H9 (cell line): Measurements from ENCODE around the gene RILPL2. TPM values are rescaled to one million over a fixed set of nuclear protein-coding genes. Genes with fewer than 3 reads are reported as not detected.

Experiments used
- DNase-seq: peaks from one replicate; pipeline ENCODE4 v3.0.0-alpha.2; 2017
- H2AFZ ChIP-seq: one replicate; pipeline ENCODE4 v1.6.1; 2013; ENCODE audit warnings: mild to moderate bottlenecking, low read length, control low read depth, moderate library complexity
- H2AK5ac ChIP-seq: 2 replicates; pipeline ENCODE4 v1.6.1; 2013; ENCODE audit warnings: low read length, control low read depth, mixed read lengths; ENCODE audit not compliant: insufficient read length
- H2BK120ac ChIP-seq: one replicate; pipeline ENCODE4 v1.6.1; 2013; ENCODE audit warnings: low read depth, mild to moderate bottlenecking, low read length, control low read depth, inconsistent platforms; ENCODE audit not compliant: poor library complexity, severe bottlenecking
- H2BK12ac ChIP-seq: 2 replicates; pipeline ENCODE4 v1.6.1; 2013; ENCODE audit warnings: low read length, control low read depth, mixed read lengths, low read depth; ENCODE audit not compliant: insufficient read length
- H2BK15ac ChIP-seq: 2 replicates; pipeline ENCODE4 v1.6.1; 2013; ENCODE audit warnings: low read depth, low read length, control low read depth
- H2BK20ac ChIP-seq: one replicate; pipeline ENCODE4 v1.6.1; 2013; ENCODE audit warnings: low read depth, mild to moderate bottlenecking, low read length, control low read depth, inconsistent platforms; ENCODE audit not compliant: poor library complexity, severe bottlenecking
- H2BK5ac ChIP-seq: 2 replicates; pipeline ENCODE4 v1.6.1; 2013; ENCODE audit warnings: low read length, control low read depth, mixed read lengths; ENCODE audit not compliant: insufficient read length
- H3K14ac ChIP-seq: 2 replicates; pipeline ENCODE4 v1.6.1; 2013; ENCODE audit warnings: low read length, control low read depth; ENCODE audit not compliant: insufficient read depth
- H3K18ac ChIP-seq: 2 replicates; pipeline ENCODE4 v1.6.1; 2013; ENCODE audit warnings: low read depth, mild to moderate bottlenecking, mixed read lengths, low read length, control low read depth; ENCODE audit not compliant: insufficient read length
- H3K23ac ChIP-seq: 2 replicates; pipeline ENCODE4 v1.6.1; 2013; ENCODE audit warnings: low read length, control low read depth, mixed read lengths, low read depth; ENCODE audit not compliant: insufficient read length
- H3K23me2 ChIP-seq: 2 replicates; pipeline ENCODE4 v1.6.1; 2013; ENCODE audit warnings: low read depth, mild to moderate bottlenecking, mixed read lengths, low read length, control low read depth; ENCODE audit not compliant: insufficient read length, poor library complexity, severe bottlenecking
- H3K27ac ChIP-seq: 2 replicates; pipeline ENCODE4 v1.5.1; 2013; ENCODE audit warnings: low read length, control low read depth, mixed read lengths, low read depth; ENCODE audit not compliant: insufficient read length
- H3K27me3 ChIP-seq: 2 replicates; pipeline ENCODE4 v1.6.1; 2013; ENCODE audit warnings: low read length, control low read depth, inconsistent platforms; ENCODE audit not compliant: insufficient read depth
- H3K4ac ChIP-seq: 2 replicates; pipeline ENCODE4 v1.6.1; 2013; ENCODE audit warnings: low read depth, mild to moderate bottlenecking, control low read depth, inconsistent platforms, low read length, moderate library complexity
- H3K4me1 ChIP-seq: 2 replicates; pipeline ENCODE4 v1.6.1; 2013; ENCODE audit warnings: low read length, control low read depth, inconsistent platforms; ENCODE audit not compliant: insufficient read depth
- H3K4me2 ChIP-seq: 2 replicates; pipeline ENCODE4 v1.6.1; 2013; ENCODE audit warnings: low read length, control low read depth, mixed read lengths; ENCODE audit not compliant: insufficient read length, insufficient read depth
- H3K56ac ChIP-seq: 2 replicates; pipeline ENCODE4 v1.6.1; 2013; ENCODE audit warnings: low read depth, mild to moderate bottlenecking, mixed read lengths, low read length, control low read depth; ENCODE audit not compliant: insufficient read length
- H3K79me1 ChIP-seq: 2 replicates; pipeline ENCODE4 v1.6.1; 2013; ENCODE audit warnings: low read depth, mild to moderate bottlenecking, moderate library complexity, low read length, control low read depth, inconsistent platforms; ENCODE audit not compliant: insufficient read depth, poor library complexity, severe bottlenecking
- H3K79me2 ChIP-seq: 2 replicates; pipeline ENCODE4 v1.6.1; 2013; ENCODE audit warnings: low read length, control low read depth, inconsistent platforms; ENCODE audit not compliant: insufficient read depth
- H3K9ac ChIP-seq: 2 replicates; pipeline ENCODE4 v1.6.1; 2013; ENCODE audit warnings: low read length, control low read depth, mixed read lengths; ENCODE audit not compliant: insufficient read length; ENCODE audit errors: extremely low read depth
- H3K9me3 ChIP-seq: one replicate; pipeline ENCODE4 v1.6.1; 2013; ENCODE audit warnings: low read depth, low read length, inconsistent platforms; ENCODE audit not compliant: control insufficient read depth
- H3T11ph ChIP-seq: one replicate; pipeline ENCODE4 v1.6.1; 2013; ENCODE audit warnings: mild to moderate bottlenecking, low read length, control low read depth, inconsistent platforms
- H4K20me1 ChIP-seq: one replicate; pipeline ENCODE4 v1.6.1; 2013; ENCODE audit not compliant: control insufficient read depth, insufficient read length, insufficient read depth
- H4K5ac ChIP-seq: 2 replicates; pipeline ENCODE4 v1.6.1; 2013; ENCODE audit warnings: low read depth, mild to moderate bottlenecking, mixed read lengths, low read length, control low read depth; ENCODE audit not compliant: insufficient read length
- H4K8ac ChIP-seq: replicated peaks from 2 replicates; pipeline ENCODE4 v1.6.1; 2013; ENCODE audit warnings: low read length, control low read depth, mixed read lengths, low read depth; ENCODE audit not compliant: insufficient read length
- H4K91ac ChIP-seq: 2 replicates; pipeline ENCODE4 v1.6.1; 2013; ENCODE audit warnings: low read depth, mild to moderate bottlenecking, moderate library complexity, mixed read lengths, low read length, control low read depth; ENCODE audit not compliant: insufficient read length
- H3K27ac Mint-ChIP-seq, 3 experiments: 2 replicates in 2 of 3; 3 replicates in 1 of 3; pipeline ENCODE4 v1.8.0; 2020 to 2021; ENCODE audit warnings: mixed read lengths in 3 of 3, mild to moderate bottlenecking in 1 of 3, moderate library complexity in 1 of 3
- H3K27me3 Mint-ChIP-seq: 2 replicates; pipeline ENCODE4 v1.8.0; 2021; ENCODE audit warnings: low read depth, mild to moderate bottlenecking, moderate library complexity, mixed read lengths
- H3K36me3 Mint-ChIP-seq, 3 experiments: 2 replicates in 2 of 3; 3 replicates in 1 of 3; pipeline ENCODE4 v1.8.0; 2020 to 2021; ENCODE audit warnings: low read depth in 3 of 3, mixed read lengths in 3 of 3; ENCODE audit not compliant: insufficient read depth in 1 of 3
- H3K4me1 Mint-ChIP-seq, 2 experiments: 2 replicates each; pipeline ENCODE4 v1.8.0; 2020; ENCODE audit warnings: mixed read lengths in 2 of 2
- H3K4me3 Mint-ChIP-seq, 2 experiments: 2 replicates in 1 of 2; 3 replicates in 1 of 2; pipeline ENCODE4 v1.8.0; 2020 to 2021; ENCODE audit warnings: mild to moderate bottlenecking in 2 of 2, mixed read lengths in 2 of 2, moderate library complexity in 1 of 2
- H3K9me3 Mint-ChIP-seq, 2 experiments: 2 replicates in 1 of 2; 3 replicates in 1 of 2; pipeline ENCODE4 v1.8.0; 2020; ENCODE audit warnings: mild to moderate bottlenecking in 2 of 2, mixed read lengths in 2 of 2, moderate library complexity in 1 of 2
- CTCF ChIP-seq: fragments of 200-600 bp; sonication (generic); conservative IDR thresholded peaks from 3 replicates; pipeline ENCODE4 v1.8.0; 2021; ENCODE audit warnings: antibody characterized with exemption, mild to moderate bottlenecking
- WGBS: extraction: QIAGEN DNeasy Blood & Tissue Kit; methylation state at CpG from one replicate; pipeline ENCODE4 v1.1.7; 2013; ENCODE audit warnings: missing lambda C conversion rate, low lambda C conversion rate, mixed read lengths; ENCODE audit not compliant: insufficient read length; ENCODE audit errors: extremely low coverage; 5-methylcytosine and 5-hydroxymethylcytosine counted together
- total RNA-seq: library from RNA; stranded (reverse); gene quantifications from 2 replicates; pipeline ENCODE4 v1.2.1, GENCODE V29; 2021

RILPL2 gene
- total RNA-seq, 1 experiment from 2014 or later: 1.4 TPM

- Mint-ChIP-seq H3K27me3 (peaks cover 40% of the 10 kb centered on the region), H3K4me1 (peaks cover 9% of the 10 kb centered on the region in 2 experiments), H3K9me3 (no peaks in the 10 kb centered on the region), H3K36me3 (peaks cover 0 to 2% (median 0%) of the 10 kb centered on the region in 3 experiments; a peak in 2 of 7 replicates), H3K4me3 (peak overlapping the region; percentile 84 to 90), H3K27ac (no peak overlapping the region)
- Histone ChIP-seq H2AK5ac (no peak overlapping the region), H2BK15ac (no peak overlapping the region; the same call in 1 of the 2 replicates), H3K27ac (no peak overlapping the region), H2AFZ (no peak overlapping the region), H3K18ac (no peak overlapping the region), H2BK5ac (no peak overlapping the region), H3K4me2 (peak overlapping the region; percentile 94), H3K56ac (no peak overlapping the region), H3K23me2 (peaks cover 11% of the 10 kb centered on the region), H3K4ac (no peak overlapping the region), H4K20me1 (no peaks in the 10 kb centered on the region), H3K79me2 (no peaks in the 10 kb centered on the region), H4K5ac (no peak overlapping the region), H3T11ph (no peak overlapping the region), H4K91ac (no peak overlapping the region), H4K8ac (no peak overlapping the region), H3K4me1 (peaks cover 3% of the 10 kb centered on the region; the same call in 1 of the 2 replicates), H2BK20ac (no peak overlapping the region), H3K23ac (no peak overlapping the region), H3K27me3 (no peaks in the 10 kb centered on the region; the same call in 1 of the 2 replicates), H3K14ac (no peak overlapping the region), H2BK12ac (no peak overlapping the region), H3K79me1 (no peaks in the 10 kb centered on the region), H3K9ac (peak overlapping the region; percentile 42), H3K9me3 (no peaks in the 10 kb centered on the region), H2BK120ac (no peak overlapping the region)
- no peak for DNase-seq
- no CpG with 5 or more reads among the region's 1 CpG for WGBS
- no peak for TF ChIP-seq CTCF
These were observed 51.5 kb downstream of the RILPL2 start for GRCh38 chr12:123384994-123385376.
